SJSA1 (cell line): ENCODE results near the gene CC2D1A. TPM values are rescaled to one million over a fixed set of nuclear protein-coding genes. Genes with fewer than 3 reads are reported as not detected.

ENCODE experiments used
- DNase-seq, 2 experiments: peaks; one replicate each; pipeline ENCODE4 v3.0.0-alpha.2; 2015 to 2020; ENCODE audit warnings: low spot score in 2 of 2, low read depth in 1 of 2
- H3K27ac ChIP-seq: fragments of 250-450 bp; sonication (Bioruptor Pico); 2 replicates; pipeline ENCODE4 v1.5.1; 2020; ENCODE audit warnings: mild to moderate bottlenecking, moderate library complexity
- H3K27me3 ChIP-seq: fragments of 250-450 bp; sonication (Bioruptor Pico); replicated peaks from 2 replicates; pipeline ENCODE4 v1.5.1; 2020; ENCODE audit warnings: mild to moderate bottlenecking, moderate library complexity
- H3K36me3 ChIP-seq: fragments of 250-450 bp; sonication (Bioruptor Pico); 2 replicates; pipeline ENCODE4 v1.5.1; 2020; ENCODE audit warnings: mild to moderate bottlenecking
- H3K4me1 ChIP-seq: fragments of 250-450 bp; sonication (Bioruptor Pico); replicated peaks from 2 replicates; pipeline ENCODE4 v1.6.1; 2021; ENCODE audit warnings: mild to moderate bottlenecking
- H3K4me3 ChIP-seq: fragments of 250-450 bp; sonication (Bioruptor Pico); 2 replicates; pipeline ENCODE4 v1.5.1; 2020; ENCODE audit warnings: mild to moderate bottlenecking
- H3K9me3 ChIP-seq: fragments of 250-450 bp; sonication (Bioruptor Pico); replicated peaks from 2 replicates; pipeline ENCODE4 v1.5.1; 2020; ENCODE audit warnings: mild to moderate bottlenecking
- total RNA-seq: library from RNA; depleted of rRNA; stranded (reverse); fragments of >200 nt; shearing (Covaris generic); gene quantifications from 2 replicates; pipeline ENCODE4 v1.2.3, GENCODE V29; 2014

The CC2D1A gene
- total RNA-seq, 1 experiment from 2014 or later: 18.3 TPM

DNA sequence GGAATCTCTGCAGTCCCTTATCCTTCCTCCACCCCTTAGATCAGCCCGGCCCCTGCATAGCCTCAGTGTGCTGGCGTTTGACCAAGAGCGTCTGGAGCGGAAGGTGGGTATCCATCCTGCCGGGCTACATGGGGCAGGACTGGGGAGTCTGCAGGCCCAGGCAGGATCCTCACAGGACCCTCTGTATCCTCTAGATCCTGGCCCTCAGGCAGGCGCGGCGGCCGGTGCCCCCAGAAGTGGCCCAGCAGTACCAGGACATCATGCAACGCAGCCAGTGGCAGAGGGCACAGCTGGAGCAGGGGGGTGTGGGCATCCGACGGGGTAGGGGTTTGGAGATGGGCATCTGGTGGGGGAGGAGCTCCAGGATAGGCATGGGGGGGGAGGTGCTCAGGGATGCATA lies 23.3 kb downstream of the CC2D1A start:
- DNase-seq: no peak
- no peak overlapping the region for H3K27ac ChIP-seq
- H3K36me3 ChIP-seq: peaks cover 7% of the 10 kb centered on the region; the same call in 1 of the 2 replicates
- H3K9me3 ChIP-seq: no peaks in the 10 kb centered on the region
- no peaks in the 10 kb centered on the region for H3K27me3 ChIP-seq
- no peaks in the 10 kb centered on the region for H3K4me1 ChIP-seq
- H3K4me3 ChIP-seq: no peak overlapping the region

DNA sequence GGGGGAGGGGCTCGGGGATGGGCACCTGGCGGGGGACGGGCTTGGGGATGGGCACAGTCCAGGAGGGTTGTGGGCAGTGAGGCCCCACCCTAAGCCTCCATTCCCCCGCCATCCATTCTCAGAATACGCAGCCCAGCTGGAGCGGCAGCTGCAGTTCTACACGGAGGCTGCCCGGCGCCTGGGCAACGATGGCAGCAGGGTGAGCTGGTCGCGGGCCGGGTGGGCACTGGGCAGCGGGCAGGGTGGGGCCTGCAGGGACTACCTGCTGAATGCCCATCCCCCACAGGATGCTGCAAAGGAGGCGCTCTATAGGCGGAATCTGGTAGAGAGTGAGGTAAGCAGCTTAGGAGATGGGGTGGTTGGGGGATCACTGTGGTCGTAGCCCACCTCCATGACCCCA lies 24.0 kb downstream of the CC2D1A start:
- DNase-seq: no peak
- Histone ChIP-seq H3K27me3 (no peaks in the 10 kb centered on the region), H3K9me3 (no peaks in the 10 kb centered on the region), H3K4me3 (no peak overlapping the region), H3K4me1 (no peaks in the 10 kb centered on the region), H3K36me3 (peaks cover 7% of the 10 kb centered on the region; the same call in 1 of the 2 replicates), H3K27ac (no peak overlapping the region)

DNA sequence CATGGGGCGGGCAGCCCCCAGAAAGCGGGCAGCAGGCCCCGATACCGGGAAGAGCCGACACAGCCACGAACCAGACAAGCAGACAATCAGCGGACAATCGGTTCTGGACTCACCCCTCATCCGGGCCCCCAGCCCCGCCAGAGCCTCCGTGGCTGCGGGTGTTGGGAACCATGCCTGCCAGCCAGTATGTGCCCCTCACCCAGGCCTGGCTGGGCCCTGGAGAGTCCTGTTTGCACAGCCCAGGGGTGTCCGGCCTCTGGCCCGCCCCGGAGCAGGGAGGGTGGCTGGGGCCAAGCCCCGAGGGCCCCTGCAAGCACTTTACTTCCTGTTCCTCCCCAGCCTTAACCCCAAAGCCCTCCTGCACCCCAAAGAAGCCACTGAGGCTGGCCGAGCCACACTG lies 24.4 kb downstream of the CC2D1A start:
- no peak overlapping the region for H3K4me3 ChIP-seq
- H3K4me1 ChIP-seq: no peaks in the 10 kb centered on the region
- no peak for DNase-seq
- no peak overlapping the region for H3K27ac ChIP-seq
- peaks cover 7% of the 10 kb centered on the region; the same call in 1 of the 2 replicates for H3K36me3 ChIP-seq
- no peaks in the 10 kb centered on the region for H3K9me3 ChIP-seq
- no peaks in the 10 kb centered on the region for H3K27me3 ChIP-seq

DNA sequence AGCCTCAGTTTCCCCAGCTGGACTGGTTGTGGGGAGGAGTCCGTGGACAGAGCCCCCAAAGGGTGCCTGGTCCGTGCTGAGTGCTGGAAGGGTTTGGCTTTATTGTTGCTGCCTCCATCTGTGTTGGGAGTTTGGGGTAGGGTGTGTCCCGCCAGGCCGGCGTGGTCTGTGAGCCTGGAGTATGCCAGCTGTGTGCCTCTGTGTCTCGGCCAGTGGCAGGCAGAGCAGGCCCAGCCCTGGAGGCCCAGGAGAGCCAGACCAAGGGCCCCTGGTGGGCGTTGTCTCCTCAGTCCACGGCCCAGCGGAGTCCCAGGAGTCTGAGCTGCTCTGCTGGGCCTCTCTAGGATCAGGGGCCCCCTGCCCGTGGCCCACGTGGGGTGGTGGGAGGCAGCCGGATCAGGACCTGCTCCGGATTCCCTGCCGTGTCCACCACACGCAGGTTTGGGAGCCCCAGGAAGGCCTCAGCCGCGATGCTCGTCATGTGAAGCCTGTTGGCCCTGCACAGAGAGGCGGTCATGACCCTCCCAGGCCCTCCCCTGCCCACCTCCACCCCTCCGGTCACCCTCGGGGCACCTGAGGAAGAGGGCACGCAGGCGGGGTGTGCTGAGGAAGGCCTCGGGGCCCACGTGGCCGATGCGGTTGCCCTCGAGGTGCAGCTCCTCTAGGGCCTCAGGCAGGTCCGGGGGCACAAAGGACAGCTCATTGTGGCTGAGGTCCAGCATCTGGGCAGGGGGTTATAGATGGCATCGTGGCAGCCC lies 25.6 kb downstream of the CC2D1A start:
- Histone ChIP-seq H3K4me3 (no peak overlapping the region), H3K9me3 (no peaks in the 10 kb centered on the region), H3K27me3 (no peaks in the 10 kb centered on the region), H3K4me1 (no peaks in the 10 kb centered on the region), H3K27ac (no peak overlapping the region), H3K36me3 (0 out of 2 replicates have a peak, but pooled peaks cover 4% of the 10 kb centered on the region)
- DNase-seq: no peak

DNA sequence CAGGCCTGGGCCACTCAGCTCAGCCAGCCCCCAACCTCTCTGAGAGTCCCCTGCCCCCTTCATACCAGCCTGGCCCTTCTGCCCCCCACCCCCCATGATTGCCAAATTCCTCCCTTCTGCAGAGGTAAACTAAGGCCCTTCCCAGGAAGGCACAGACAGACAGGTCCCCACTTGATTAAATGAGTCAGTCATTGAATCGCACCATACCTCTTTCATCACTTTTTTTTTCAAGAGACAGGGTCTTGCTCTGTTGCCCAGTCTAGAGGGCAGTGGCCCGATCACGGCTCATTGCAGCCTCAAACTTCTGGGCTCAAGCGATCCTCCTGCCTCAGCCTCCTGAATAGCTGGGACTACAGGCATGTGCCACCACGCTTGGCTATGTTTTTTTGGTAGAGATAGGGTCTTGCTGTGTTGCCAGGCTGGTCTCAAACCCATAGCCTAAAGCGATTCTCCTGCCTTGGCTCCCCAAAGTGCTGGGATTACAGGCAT lies 26.2 kb downstream of the CC2D1A start:
- Histone ChIP-seq H3K4me3 (no peak overlapping the region), H3K27ac (no peak overlapping the region), H3K4me1 (no peaks in the 10 kb centered on the region), H3K9me3 (no peaks in the 10 kb centered on the region), H3K27me3 (no peaks in the 10 kb centered on the region), H3K36me3 (0 out of 2 replicates have a peak, but pooled peaks cover under 1% of the 10 kb centered on the region)
- no peak for DNase-seq

DNA sequence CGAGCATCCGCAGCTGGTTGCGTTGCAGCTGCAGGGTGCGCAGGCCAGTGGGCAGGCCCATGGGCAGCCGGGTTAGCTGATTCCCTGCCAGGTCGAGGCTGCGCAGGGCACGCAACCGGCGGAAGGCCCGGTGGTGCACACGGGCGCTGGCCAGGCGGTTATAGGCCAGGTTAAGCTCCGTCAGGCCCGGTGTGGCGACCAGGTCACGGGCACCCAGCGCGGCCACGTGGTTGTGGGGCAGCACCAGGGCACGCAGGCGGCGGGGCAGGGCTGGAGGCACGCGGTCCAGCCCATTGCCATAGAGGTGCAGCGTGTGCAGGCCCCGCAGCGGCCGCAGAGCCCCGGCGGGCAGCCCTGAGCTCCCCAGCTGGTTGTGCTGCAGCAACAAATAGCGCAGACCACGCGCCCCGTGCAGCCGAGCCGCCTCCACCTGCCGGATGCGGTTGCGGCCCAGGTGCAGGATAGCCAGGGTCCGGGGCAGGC lies 27.0 kb downstream of the CC2D1A start:
- Histone ChIP-seq H3K4me3 (no peak overlapping the region), H3K4me1 (peaks cover 5% of the 10 kb centered on the region), H3K27me3 (no peaks in the 10 kb centered on the region), H3K9me3 (no peaks in the 10 kb centered on the region), H3K36me3 (no peaks in the 10 kb centered on the region), H3K27ac (no peak overlapping the region)
- no peak for DNase-seq

DNA sequence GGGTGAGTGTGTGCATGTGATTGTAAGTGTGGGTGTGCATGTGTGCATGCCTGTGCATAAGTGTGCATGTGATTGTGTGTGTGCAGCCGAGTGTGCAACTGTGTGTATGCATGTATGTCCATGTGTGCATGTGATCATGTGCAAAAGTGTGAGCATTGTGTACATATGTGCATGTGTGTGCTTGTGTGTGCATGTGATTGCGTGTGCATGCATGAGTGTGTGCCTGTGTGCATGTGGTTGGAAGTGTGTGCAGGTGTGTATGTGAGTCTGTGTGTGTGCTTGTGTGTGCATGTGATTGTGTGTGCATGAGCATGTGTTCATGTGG lies 28.7 kb downstream of the CC2D1A start:
- H3K27me3 ChIP-seq: no peaks in the 10 kb centered on the region
- no peaks in the 10 kb centered on the region for H3K36me3 ChIP-seq
- H3K27ac ChIP-seq: no peak overlapping the region
- peaks cover 14% of the 10 kb centered on the region for H3K4me1 ChIP-seq
- no peak overlapping the region for H3K4me3 ChIP-seq
- no peak for DNase-seq
- H3K9me3 ChIP-seq: no peaks in the 10 kb centered on the region

DNA sequence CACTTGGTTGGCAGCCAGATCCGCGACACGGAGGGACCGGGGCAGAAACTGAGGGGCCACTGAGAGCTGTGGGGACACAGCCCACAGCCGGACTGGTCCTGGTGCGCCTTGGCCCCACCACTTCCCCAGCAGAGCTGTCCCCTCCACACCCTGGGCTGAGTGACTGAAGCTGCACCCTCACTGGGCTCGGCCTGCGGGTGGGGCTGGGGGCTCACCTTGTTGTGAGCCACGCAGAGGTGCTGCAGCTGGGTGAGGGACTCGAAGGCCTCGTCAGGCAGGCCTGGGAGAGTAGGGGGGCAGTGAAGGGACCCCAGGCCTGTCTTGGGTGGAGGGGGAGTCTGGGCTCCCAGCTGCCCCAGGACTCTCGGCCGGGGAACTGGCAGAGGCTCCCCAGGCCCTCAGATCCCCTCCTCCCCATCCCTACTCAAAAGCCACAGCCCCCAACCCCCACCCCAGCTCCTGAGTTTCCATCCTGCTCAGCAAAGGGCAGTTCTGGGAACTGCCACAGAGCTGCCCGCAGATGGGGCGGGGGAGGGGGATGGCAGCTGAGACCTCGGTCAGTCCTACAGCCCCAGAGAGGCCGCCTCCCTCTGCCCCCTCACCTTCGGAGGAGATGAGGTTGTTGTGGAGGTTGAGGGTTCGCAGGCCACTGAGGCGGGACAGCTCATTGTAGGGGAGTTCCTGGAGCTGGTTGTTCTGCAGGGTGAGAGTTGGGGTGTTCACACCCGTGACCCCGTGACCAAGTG lies 29.9 kb downstream of the CC2D1A start:
- Histone ChIP-seq H3K27me3 (no peaks in the 10 kb centered on the region), H3K4me1 (peaks cover 14% of the 10 kb centered on the region), H3K27ac (no peak overlapping the region), H3K9me3 (no peaks in the 10 kb centered on the region), H3K4me3 (no peak overlapping the region), H3K36me3 (no peaks in the 10 kb centered on the region)
- no peak for DNase-seq

DNA sequence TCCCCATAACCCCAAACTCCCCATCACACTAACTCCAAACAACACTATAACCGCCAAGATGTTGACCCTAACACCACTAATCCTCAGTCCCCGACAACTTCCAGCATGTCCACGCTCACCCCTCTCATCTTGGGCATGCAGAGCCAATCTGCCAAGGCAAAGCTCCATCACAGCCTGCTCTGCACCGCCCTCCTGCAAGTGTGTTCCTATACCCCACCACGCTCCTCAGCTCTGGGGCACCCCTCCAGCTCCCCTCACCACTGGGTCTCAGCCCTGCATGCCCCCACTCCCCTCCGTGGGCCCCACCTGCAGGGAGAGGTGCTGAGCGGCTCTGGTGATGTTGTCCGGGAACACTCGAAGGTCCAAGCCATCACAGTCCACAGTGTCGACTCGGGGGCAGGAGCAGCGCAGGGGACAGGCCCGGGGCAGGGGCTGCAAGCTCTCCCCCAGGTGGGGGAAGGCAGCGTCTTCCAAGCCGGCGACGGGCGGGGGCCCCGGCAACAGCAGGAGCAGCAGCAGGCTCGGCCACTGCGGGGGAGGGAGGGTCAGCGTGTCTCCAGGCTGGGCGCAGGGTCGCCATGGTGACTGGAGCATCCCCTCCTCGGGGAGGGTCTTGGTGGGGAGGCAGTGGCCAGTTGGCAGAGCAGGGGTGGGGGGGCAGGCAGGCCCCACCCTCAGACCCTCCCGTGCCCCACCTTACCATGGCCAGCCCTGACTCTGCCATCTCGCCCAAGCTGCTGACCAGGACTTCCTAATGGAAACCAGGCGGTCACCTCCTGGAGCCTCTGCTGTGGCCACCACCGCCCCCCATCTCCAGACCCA lies 31.7 kb downstream of the CC2D1A start:
- no peaks in the 10 kb centered on the region for H3K9me3 ChIP-seq
- H3K4me3 ChIP-seq: no peak overlapping the region
- no peak overlapping the region for H3K27ac ChIP-seq
- no peak for DNase-seq
- no peaks in the 10 kb centered on the region for H3K36me3 ChIP-seq
- peaks cover 14% of the 10 kb centered on the region for H3K4me1 ChIP-seq
- no peaks in the 10 kb centered on the region for H3K27me3 ChIP-seq

DNA sequence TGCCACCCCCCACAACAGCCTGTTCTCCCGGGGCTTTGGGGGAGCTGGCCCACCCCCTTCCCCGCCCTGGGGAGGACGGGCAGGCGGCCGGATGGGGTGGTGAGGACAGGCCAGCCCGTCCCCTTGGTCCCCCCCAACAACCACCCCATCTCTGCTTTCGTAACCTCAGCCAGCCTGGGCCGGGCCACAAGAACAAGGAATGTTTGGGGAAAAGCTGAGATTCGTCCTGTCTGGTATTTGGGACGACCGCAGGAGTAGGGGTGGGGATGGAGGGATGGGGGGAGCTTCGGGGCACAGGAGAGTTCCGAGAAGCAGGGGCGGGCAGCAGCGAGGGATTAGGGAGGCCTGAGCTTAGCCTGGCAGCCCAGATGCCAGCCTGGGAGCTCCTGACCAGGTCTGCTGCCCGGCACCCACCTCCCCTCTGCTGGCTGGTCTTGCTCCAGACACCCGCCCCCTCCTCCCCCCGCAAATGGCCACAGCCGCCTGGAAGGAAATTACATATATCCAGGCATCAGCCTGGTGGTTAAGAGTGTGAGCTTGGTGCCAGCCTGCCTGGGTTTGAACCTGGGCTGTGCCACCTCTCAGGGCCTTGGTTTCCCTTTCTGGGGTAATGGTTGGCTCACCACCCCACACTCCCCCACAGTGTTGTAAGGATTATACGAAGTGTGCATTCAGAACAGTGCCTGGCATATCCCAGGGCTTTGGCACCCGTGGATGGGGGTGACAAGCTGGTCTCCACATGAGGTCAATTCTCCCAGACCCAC lies 32.5 kb downstream of the CC2D1A start, which contains the start of gene PODNL1:
PODNL1 (minus strand) TSS at position 117 of the 764 bp plus-strand sequence. CDS start 236 bp downstream, outside the sequence.
- peaks cover 14% of the 10 kb centered on the region for H3K4me1 ChIP-seq
- H3K9me3 ChIP-seq: no peaks in the 10 kb centered on the region
- no peak within 1 kb of the TSS for H3K4me3 ChIP-seq
- no peak within 1 kb of the TSS for H3K27ac ChIP-seq
- no peak for DNase-seq
- no peaks in the 10 kb centered on the region for H3K36me3 ChIP-seq
- H3K27me3 ChIP-seq: no peaks in the 10 kb centered on the region

DNA sequence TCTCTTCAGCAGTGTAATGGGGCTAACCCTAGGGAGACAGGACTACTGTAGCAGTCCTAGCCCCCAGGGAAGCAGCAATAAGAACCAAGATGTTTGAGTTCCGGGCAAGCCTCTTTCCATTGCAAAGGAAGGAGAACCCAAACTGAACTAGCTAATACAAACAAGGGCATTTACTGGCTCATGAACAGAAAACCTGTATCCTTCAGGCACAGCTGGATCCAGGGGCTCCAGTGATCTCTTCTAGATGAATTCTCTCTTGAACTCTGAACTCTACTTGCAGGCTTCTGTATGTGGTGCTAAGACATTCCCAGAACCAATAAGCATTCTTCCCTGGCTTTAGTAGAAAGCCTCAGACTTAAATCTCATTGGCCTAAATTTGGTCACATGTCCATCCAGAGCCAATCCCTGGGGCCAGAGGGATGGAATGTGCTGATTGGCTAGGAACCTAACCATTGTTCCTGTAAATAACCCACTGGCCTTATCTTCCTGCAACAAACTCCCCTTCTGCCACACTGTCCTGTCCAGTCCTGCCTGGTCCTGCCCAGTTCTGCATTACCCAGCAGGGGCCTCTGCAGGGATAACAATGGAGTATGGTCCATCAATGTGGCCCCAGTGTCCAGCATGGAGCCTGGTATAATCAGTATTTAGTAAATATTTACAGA lies 36.2 kb downstream of the CC2D1A start:
- Histone ChIP-seq H3K9me3 (no peaks in the 10 kb centered on the region), H3K27me3 (no peaks in the 10 kb centered on the region), H3K36me3 (no peaks in the 10 kb centered on the region), H3K4me1 (peaks cover 14% of the 10 kb centered on the region), H3K4me3 (no peak overlapping the region), H3K27ac (no peak overlapping the region)
- DNase-seq: no peak

DNA sequence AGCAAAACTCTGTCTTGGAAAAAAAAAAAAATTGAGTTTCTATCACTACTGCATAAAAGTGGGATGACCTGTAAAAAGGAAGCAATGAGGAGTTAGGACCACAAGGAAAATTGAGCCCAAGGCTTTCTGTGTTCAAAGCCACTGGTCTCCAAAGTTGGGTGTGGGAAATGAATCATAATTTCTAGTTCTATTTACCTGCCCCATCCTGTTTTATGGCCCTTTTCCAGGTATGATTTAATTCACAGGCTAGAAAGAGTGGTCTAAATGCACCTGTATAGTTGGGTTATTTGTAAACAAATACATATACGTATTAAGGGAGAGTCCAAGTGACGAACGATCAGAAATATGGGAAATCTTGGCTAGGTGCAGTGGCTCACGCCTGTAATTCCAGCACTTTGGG lies 40.4 kb downstream of the CC2D1A start:
- no peak overlapping the region for H3K4me3 ChIP-seq
- H3K27ac ChIP-seq: no peak overlapping the region
- no peaks in the 10 kb centered on the region for H3K9me3 ChIP-seq
- H3K36me3 ChIP-seq: no peaks in the 10 kb centered on the region
- no peaks in the 10 kb centered on the region for H3K27me3 ChIP-seq
- no peaks in the 10 kb centered on the region for H3K4me1 ChIP-seq
- no peak for DNase-seq
